ENCODE data around the gene ABHD12.

The ABHD12 gene

DNA sequence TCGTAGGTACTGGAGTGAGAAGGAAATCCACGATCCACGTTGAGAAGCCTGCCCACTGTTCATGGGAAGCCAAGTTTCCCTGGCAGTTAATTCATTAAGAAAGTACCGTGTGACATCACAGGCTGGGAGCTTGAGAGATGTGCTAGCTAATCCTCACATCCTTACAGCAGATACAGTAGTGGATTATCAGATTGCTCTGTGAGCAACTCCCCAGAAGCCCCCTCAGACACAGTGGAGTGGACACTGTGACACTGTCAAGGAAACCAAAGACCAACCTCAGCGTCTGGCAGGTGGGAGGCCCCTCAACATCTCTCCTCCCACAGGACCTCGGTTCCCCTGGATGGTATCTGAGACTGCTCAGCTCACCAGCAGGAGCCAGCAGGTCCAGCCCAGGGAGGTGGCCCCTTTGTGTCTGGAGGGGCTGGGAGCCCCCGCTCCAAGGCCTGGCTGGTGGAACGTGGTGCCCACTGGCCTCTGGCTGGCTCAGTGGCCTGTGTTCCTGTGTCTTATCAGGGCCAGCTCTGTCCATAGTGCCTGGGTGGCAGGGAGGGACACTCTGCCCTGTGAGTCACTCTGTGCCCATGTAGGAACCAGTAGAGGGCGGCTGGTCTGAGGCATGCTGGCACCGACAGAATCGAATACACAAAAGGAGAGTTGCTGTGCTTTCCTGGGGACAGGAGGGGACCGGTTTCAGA lies 135.5 kb downstream of the ABHD12 start:
- no peak for DNase-seq

DNA sequence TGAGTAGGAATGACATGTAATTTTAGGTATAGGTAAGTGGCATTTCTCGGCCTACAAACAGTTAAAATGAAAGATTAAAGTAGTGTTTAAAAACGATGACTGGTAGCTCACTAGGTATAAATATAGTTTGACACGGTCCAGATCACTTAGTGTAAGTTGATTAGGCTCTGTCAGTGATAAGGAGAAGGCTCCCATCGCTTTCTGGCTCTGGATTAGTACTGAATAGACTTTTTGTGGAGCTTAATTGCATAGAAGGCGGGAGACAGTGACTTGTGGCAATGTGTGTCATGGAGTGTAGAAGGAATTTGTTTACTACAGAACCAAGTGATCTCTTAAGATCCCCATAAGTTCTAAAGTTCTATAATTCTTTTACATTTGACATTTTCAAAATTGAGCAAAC lies 136.1 kb downstream of the ABHD12 start:
- no peak for DNase-seq

DNA sequence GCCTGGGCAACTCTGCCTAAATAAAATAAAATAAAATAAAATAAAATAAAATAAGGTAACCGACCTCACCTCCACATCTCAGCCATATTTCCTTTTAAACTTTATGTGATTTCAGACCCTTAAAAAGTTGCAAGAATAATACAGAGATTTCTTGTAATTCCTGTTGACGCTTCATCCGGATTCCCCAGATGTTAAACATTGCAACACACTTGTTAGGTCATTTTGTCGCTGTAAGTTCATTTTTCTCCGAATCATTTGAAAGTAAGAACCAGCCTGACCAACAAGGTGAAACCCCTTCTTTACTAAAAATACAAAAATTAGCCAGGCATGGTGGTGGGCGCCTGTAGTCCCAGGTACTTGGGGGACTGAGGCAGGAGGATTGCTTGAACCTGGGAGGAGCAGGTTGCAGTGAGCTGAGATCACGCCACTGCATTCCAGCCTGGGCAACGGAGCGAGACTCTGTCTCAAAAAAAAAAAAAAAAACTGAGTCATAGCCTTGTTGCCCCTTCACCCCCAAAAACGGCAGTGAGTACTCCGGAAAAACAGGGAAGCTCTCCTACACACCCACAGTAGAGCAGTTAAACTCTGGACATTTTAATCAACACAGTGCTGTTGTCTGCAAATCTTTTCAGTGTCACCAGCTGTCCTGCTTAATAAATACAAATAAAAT lies 136.9 kb downstream of the ABHD12 start:
- no peak for DNase-seq

DNA sequence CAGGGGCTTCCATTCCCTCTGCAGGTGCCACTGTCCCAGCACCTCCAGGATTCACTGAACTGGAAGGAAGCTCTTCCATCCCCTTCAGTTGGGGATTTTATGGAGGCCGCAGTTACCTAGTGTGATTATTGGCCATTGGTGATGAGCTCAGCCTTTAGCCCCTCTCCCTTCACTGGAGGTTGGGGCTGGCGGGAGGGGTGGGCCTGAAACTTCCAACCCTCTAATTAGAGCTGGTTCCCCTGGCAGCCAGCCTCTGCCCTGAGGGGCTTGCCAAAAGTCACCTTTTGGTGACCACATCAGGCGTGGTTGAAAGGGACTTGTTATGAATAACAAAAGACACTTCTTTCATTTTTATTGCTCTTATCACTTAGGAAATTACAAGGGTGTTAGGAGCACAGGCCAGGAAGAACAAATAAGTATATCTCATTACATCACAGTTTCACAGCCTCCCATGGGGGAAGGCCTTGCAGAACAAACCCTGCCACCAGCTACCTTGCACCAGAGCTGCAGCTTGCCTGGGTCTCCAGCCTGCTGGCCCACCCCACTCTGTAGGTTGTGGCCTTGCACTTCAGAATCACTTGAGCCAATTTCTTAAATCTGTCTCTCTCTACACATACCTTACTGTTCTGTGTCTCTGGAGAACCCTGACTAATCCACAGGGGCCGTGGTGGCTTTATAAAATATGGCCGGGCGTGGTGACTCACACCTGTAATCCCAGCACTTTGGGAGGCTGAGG lies 137.8 kb downstream of the ABHD12 start:
- no peak for DNase-seq

DNA sequence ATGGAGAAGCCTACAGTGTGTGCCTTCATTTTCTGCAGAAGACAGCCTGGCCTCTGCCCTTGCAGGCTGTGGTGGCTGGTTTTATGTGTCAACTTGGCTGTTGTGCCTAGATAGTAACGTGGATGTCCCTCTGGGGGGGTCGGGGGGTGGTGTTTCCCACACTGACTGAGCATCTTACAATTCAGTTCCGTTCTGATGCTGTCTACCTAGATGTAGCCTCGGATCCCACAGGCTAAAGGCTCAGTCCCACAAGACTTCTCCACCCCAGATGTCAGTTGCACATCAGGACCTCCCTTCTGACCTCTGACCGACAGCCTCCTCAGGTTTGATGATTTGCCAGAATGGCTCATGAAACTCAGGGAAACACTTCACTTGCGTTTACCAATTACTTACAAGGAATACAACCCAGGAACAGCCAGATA lies 138.4 kb downstream of the ABHD12 start:
- no peak for DNase-seq

DNA sequence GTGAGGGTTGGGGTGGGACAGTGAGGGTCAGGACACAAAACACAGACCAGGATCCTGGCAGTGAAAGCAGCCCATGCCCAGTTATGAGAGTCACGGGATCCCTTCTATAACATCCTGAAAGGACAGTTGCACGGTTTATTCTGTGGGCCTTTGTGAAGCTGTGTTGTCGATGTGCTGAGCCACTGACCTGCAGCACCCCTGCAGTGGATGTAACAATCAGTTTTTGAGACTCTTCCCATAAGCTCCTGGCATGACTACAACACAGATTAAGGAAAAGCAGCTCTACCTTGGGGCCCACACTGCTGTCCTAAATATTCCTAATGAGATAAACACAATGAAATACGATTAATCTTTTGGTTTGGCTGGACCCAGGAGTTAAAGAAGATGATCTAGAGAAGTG lies 139.1 kb downstream of the ABHD12 start:
- DNase-seq = no peak

DNA sequence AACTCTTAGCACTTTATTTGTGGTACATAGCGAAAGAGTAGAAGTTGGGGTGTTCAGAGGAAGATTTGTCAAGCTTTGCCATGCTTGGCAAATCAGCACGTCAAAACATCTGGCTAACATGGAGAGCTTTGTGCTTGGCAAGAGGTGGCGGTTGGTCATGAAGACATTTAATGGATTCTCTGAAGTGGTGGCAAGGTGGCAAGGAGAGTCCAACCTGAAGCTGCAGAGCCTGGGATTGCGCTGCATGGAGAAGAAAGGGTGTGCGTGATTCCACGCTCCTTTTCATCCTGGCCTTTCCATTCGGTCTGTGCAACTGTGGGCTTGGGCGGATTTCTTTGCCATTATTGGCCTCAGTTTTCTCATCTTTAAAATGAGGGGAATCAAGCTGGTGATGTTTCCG lies 139.6 kb downstream of the ABHD12 start:
- no peak for DNase-seq

DNA sequence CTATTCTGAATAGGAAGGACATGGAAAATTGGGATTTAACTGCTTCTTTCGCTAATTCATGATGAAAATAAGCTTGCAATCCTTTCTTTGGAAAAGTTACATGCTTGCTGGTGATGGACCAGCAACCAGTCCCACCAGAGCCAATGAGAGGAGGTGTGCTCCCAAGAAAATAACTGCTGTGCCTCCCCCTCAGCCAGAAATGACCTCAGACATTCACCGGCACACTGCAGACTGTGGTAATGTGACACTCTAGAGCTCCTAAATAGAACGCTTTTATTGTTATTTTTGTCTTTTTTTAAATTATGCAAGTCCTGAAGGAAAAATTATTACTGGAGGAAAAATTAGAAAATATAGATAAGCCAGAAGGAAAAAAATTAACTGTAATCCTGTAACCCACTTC lies 140.1 kb downstream of the ABHD12 start:
- no peak for DNase-seq
